SK-N-SH treated with all-trans-retinoic acid at 6 μM for 48 hours (cell line): ENCODE data around the gene KIRREL3.

Experiments used
- ATAC-seq: fragments of 200-7000 bp; cut with Tn5 transposase; 3 replicates; pipeline ENCODE4 v1.9.1; 2020; ENCODE audit warnings: mild to moderate bottlenecking, moderate library complexity
- ARNTL ChIP-seq: fragments of 450-650 bp; formaldehyde crosslinking; IDR thresholded peaks from 2 replicates; pipeline ENCODE4 v1.5.0; 2020; ENCODE audit warnings: low read depth, mild to moderate bottlenecking, moderate library complexity, borderline replicate concordance
- BACH2 ChIP-seq: fragments of 250-450 bp; sonication (Bioruptor Pico); IDR thresholded peaks from 2 replicates; pipeline ENCODE4 v1.9.0; 2021; ENCODE audit warnings: mild to moderate bottlenecking, borderline replicate concordance
- CREB5 ChIP-seq: fragments of 250-450 bp; sonication (Bioruptor Pico); IDR thresholded peaks from 2 replicates; pipeline ENCODE4 v1.5.1; 2020; ENCODE audit warnings: low read depth, mild to moderate bottlenecking, moderate library complexity
- CSDC2 ChIP-seq: fragments of 250-450 bp; sonication (Bioruptor Pico); IDR thresholded peaks from 2 replicates; pipeline ENCODE4 v1.5.0; 2020; ENCODE audit warnings: mild to moderate bottlenecking, moderate library complexity
- CSRNP3 ChIP-seq: fragments of 250-450 bp; sonication (Bioruptor Pico); IDR thresholded peaks from 2 replicates; pipeline ENCODE4 v1.5.1; 2021; ENCODE audit warnings: mild to moderate bottlenecking, moderate library complexity
- ESRRG ChIP-seq: fragments of 250-450 bp; sonication (Bioruptor Pico); IDR thresholded peaks from 2 replicates; pipeline ENCODE4 v1.6.1; 2021; ENCODE audit warnings: mild to moderate bottlenecking
- GLIS3 ChIP-seq: fragments of 250-450 bp; sonication (Bioruptor Pico); IDR thresholded peaks from 2 replicates; pipeline ENCODE4 v1.5.0; 2020; ENCODE audit warnings: mild to moderate bottlenecking, moderate library complexity
- ISL1 ChIP-seq: fragments of 250-450 bp; sonication (Bioruptor Pico); IDR thresholded peaks from 2 replicates; pipeline ENCODE4 v2.1.2; 2022; ENCODE audit warnings: mild to moderate bottlenecking, moderate library complexity
- OSR1 ChIP-seq: fragments of 250-450 bp; sonication (Bioruptor Pico); IDR thresholded peaks from 2 replicates; pipeline ENCODE4 v1.8.0; 2022; ENCODE audit warnings: moderate library complexity, mild to moderate bottlenecking, inconsistent platforms
- PATZ1 ChIP-seq: fragments of 250-450 bp; sonication (Bioruptor Pico); IDR thresholded peaks from 2 replicates; pipeline ENCODE4 v1.8.0; 2020; ENCODE audit warnings: mild to moderate bottlenecking, moderate library complexity, borderline replicate concordance
- POU6F1 ChIP-seq: fragments of 250-450 bp; sonication (Bioruptor Pico); IDR thresholded peaks from 2 replicates; pipeline ENCODE4 v1.8.0; 2021; ENCODE audit warnings: low read depth, mild to moderate bottlenecking, moderate library complexity, borderline replicate concordance
- RARB ChIP-seq: fragments of 250-450 bp; sonication (Bioruptor Pico); IDR thresholded peaks from 2 replicates; pipeline ENCODE4 v1.8.0; 2021; ENCODE audit warnings: mild to moderate bottlenecking, moderate library complexity
- SNAI2 ChIP-seq: fragments of 250-450 bp; sonication (Bioruptor Pico); IDR thresholded peaks from 2 replicates; pipeline ENCODE4 v1.5.0; 2020; ENCODE audit warnings: mild to moderate bottlenecking, moderate library complexity
- TCF4 ChIP-seq: fragments of 250-450 bp; sonication (Bioruptor Pico); IDR thresholded peaks from 2 replicates; pipeline ENCODE4 v1.8.0; 2021; ENCODE audit warnings: mild to moderate bottlenecking, moderate library complexity, borderline replicate concordance
- TOX ChIP-seq: fragments of 250-450 bp; sonication (Bioruptor Pico); IDR thresholded peaks from 2 replicates; pipeline ENCODE4 v1.8.0; 2021; ENCODE audit warnings: mild to moderate bottlenecking, moderate library complexity, borderline replicate concordance
- TSHZ2 ChIP-seq: fragments of 250-450 bp; sonication (Bioruptor Pico); IDR thresholded peaks from 2 replicates; pipeline ENCODE4 v1.5.0; 2020; ENCODE audit warnings: mild to moderate bottlenecking, moderate library complexity
- ZC3H10 ChIP-seq: fragments of 250-450 bp; sonication (Bioruptor Pico); IDR thresholded peaks from 2 replicates; pipeline ENCODE4 v1.5.1; 2021; ENCODE audit warnings: mild to moderate bottlenecking, moderate library complexity
- ZFP3 ChIP-seq: fragments of 250-450 bp; sonication (Bioruptor Pico); IDR thresholded peaks from 2 replicates; pipeline ENCODE4 v1.5.0; 2020; ENCODE audit warnings: mild to moderate bottlenecking, moderate library complexity
- ZFP30 ChIP-seq: fragments of 450-650 bp; formaldehyde crosslinking; IDR thresholded peaks from 2 replicates; pipeline ENCODE4 v1.5.0; 2022; ENCODE audit warnings: mild to moderate bottlenecking, moderate library complexity
- ZNF70 ChIP-seq: fragments of 450-650 bp; formaldehyde crosslinking; IDR thresholded peaks from 2 replicates; pipeline ENCODE4 v1.5.0; 2020; ENCODE audit warnings: mild to moderate bottlenecking, moderate library complexity
- ZNF8 ChIP-seq: fragments of 450-650 bp; formaldehyde crosslinking; IDR thresholded peaks from 2 replicates; pipeline ENCODE4 v1.5.0; 2020; ENCODE audit warnings: mild to moderate bottlenecking, moderate library complexity

The KIRREL3 gene

GRCh38 chr11:126528075-126528474 lies 472.5 kb downstream of the KIRREL3 start:
- no peak for TF ChIP-seq ZNF8
- no peak for TF ChIP-seq ZFP3
- TF ChIP-seq OSR1 (CRISPR knock-in tag), result no peak
- no peak for TF ChIP-seq PATZ1 (CRISPR knock-in tag)
- no peak for TF ChIP-seq ESRRG (CRISPR knock-in tag)
- TF ChIP-seq CSRNP3, result no peak
- no peak for TF ChIP-seq ISL1 (CRISPR knock-in tag)
- no peak for TF ChIP-seq ZFP30 (CRISPR knock-in tag)
- no peak for TF ChIP-seq ARNTL (CRISPR knock-in tag)
- no peak for TF ChIP-seq CSDC2 (CRISPR knock-in tag)
- TF ChIP-seq SNAI2 (CRISPR knock-in tag), result no peak
- no peak for TF ChIP-seq RARB
- no peak for TF ChIP-seq ZNF70 (CRISPR knock-in tag)
- no peak for TF ChIP-seq POU6F1
- TF ChIP-seq BACH2 (CRISPR knock-in tag), result no peak
- no peak for ATAC-seq

GRCh38 chr11:126527651-126528050 lies 472.9 kb downstream of the KIRREL3 start:
- TF ChIP-seq GLIS3 (CRISPR knock-in tag) (no peak), POU6F1 (no peak), OSR1 (CRISPR knock-in tag) (no peak), TSHZ2 (CRISPR knock-in tag) (no peak), CREB5 (CRISPR knock-in tag) (no peak), BACH2 (CRISPR knock-in tag) (no peak), TOX (CRISPR knock-in tag) (no peak), ZC3H10 (no peak)
- TF ChIP-seq, all 23 proteins: peak for 0
- no peak for ATAC-seq

- TF ChIP-seq ZFP30 (CRISPR knock-in tag) (no peak), TOX (CRISPR knock-in tag) (no peak), TCF4 (CRISPR knock-in tag) (no peak), ZFP3 (no peak), OSR1 (CRISPR knock-in tag) (no peak), RARB (no peak), ARNTL (CRISPR knock-in tag) (no peak), BACH2 (CRISPR knock-in tag) (no peak), CREB5 (CRISPR knock-in tag) (no peak), TSHZ2 (CRISPR knock-in tag) (no peak), POU6F1 (no peak)
- no peak for ATAC-seq
These were observed 474.1 kb downstream of the KIRREL3 start for GRCh38 chr11:126526471-126526870.
